ENCODE data around the gene SLC4A1AP. TPM values are rescaled to one million over a fixed set of nuclear protein-coding genes. Genes with fewer than 3 reads are reported as not detected.

SLC4A1AP gene
- polyA plus RNA-seq, 4 donors = 23.5 to 36.7 (median 34.4) TPM

DNA sequence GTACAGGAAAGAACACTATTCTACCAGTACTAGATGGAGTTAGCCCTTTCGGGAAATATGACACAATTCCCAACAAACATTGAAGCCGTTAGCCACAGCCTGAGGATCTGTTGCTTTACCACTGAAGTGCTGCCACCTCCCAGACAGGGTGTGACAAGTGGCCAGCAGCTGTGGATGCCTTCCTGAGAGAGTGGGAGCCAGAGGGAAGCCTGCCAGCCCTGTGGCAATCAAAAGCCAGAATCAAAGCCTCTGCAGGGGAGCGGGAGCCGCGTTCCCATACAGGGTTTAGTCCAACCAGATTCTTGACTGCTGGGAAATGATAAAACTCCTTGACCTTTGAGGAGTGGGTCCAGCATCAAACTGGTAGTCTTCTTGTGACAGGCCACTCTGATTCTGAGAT is 38.0 kb downstream of the SLC4A1AP start:
- no peak for DNase-seq (ENCODE audit: low read depth in 4 of 4, low spot score in 3 of 4)

DNA sequence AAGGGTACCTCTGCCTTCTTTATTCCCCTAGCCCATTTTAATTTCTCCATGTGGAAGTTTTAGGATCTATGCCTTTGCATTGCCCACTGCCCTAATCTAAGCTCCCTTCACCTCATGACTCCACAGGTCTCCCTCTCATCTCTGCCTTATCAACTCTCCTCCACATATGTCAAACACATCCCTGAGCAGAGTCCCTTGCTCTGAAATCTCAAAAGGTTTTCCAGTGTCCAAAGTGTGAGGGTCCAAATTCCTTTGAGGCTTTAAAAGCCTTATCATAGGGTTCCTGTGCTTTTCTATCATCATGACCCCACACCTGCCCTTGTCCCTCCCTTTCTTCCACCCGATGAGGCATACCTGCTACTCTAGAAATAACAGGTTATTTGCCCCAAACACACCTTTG is 38.6 kb downstream of the SLC4A1AP start:
- no peak for DNase-seq (ENCODE audit: low read depth in 4 of 4, low spot score in 3 of 4)

DNA sequence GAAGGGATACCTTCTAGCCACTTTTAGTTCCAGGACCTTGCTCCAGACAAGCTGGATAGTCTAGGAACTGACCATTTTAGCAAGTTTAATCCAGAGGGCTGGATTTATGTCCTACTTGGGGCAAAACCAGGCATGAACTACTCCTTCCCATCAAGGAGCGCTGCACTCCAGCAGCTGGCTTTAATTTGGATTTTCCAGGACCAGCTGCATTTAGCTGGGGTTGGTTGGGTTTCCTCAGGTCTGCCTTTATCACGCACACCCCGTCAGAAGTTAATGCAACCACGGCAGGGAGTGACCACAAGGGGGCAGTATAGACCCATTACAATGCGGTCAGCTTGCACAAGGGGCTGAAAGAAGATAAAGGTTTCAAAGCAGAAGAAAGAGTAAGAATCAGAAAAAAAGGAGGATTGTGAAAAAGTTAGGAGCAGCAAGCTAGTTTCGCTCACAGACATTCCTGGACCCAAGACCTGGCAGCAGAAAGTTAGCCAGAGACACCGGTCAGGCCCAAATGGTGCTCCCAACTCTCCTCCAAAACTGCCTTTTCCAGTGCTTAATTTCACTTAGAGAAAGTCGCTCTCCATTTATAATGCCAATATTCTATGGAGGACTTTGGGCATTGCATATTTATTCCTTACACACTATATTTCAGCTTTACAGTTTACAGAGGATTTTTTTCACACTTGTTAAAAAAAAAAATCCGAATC is 40.1 kb downstream of the SLC4A1AP start:
- peak; percentile 68 to 77 (median 76) for DNase-seq (ENCODE audit: low read depth in 4 of 4, low spot score in 3 of 4)

DNA sequence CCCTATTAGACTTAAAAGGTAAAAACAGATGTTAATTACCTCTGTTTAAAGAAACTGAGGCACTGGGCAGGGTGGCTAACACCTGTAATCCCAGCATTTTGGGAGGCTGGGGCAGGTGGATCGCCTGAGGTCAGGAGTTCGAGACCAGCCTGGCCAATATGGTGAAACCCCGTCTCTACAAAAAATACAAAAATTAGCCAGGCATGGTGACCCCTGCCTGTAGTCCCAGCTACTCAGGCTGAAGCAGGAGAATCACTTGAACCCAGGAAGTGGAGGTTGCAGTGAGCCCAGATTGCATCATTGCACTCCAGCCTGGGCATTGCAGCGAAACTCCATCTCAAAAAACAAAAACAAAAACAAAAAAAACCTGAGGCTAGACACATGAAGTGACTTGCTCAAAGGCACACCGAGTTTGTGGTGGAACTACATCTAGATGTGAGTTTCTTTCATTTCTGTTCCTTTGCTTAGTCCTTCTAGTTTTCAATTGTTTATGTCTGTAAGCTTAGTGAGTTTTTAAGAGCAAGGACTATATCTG is 40.7 kb downstream of the SLC4A1AP start:
- no peak for DNase-seq (ENCODE audit: low read depth in 4 of 4, low spot score in 3 of 4)

DNA sequence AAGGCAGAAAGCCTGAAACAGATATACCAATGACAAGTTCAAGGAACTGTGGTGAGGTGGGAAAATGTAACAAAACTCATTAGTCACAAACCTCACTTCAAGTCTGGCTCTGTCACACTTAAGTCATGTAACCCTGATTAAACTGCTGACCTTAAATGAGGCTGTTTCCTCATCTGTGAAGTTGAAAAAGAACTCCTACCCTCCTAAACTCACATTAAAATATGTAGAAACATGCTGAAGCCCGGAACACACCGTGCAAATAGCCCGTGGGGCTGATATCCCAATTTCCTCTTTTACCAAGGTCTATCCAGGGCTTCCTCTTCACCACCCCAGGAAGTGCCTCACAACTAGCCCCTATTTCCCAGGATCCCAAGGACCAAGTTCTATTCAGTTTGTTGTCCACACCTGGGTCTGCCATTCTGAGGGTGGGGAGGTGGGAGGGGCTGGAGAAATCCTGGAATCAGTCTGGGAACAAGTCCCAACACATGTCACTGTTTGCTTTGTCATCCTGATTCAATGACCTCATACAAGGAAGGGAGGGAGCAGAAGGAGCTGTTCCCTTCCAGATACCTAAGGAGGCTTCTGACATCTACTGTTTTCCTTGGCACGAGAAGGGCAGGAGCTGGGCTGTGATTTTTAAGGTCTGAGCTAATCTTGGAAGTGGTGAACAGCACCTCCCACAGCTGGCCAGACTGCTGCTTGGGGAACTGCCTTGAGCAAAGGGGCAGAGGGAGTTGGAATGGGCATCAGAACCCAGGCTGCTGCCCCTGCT is 42.3 kb downstream of the SLC4A1AP start:
- DNase-seq (ENCODE audit: low read depth in 4 of 4, low spot score in 3 of 4) = no peak

DNA sequence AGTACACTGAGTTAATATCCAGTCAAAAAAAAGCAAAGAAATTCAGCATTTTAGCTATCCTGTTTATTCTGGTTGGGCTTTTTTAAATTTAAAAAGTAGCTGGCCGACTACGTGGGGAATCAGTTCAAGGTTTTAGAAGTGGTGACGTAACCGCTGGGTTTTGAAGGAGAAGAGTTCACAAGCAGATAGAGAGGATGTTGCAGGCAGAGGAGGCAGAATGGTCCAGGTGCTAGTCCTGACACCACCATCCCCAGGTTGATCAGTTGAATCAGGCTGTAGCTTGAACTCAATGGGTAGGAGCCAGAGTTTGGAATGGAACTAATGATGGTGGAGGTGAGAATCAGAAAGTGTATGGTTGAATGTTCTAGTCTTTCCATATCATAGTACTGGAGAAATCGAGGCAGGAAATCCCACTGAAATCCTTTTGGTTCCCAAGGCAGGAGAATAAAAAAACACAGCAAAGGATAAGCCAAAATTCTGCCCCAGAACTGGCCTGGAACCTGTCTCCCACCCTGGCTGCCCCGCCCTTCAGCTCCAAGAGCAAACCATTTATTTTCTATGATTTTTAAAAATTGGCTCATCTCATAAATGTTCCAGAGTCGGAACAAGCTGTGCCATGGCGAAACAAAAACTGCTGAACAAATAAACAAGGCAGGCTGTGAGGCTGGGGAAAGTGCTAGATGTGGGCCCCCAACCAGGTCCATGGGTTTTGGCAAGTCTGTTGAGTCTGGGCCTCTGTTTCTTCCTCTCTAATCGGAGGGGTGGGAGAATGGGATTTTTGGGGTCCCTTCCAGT is 44.0 kb downstream of the SLC4A1AP start:
- DNase-seq (ENCODE audit: low read depth in 4 of 4, low spot score in 3 of 4) = no peak

DNA sequence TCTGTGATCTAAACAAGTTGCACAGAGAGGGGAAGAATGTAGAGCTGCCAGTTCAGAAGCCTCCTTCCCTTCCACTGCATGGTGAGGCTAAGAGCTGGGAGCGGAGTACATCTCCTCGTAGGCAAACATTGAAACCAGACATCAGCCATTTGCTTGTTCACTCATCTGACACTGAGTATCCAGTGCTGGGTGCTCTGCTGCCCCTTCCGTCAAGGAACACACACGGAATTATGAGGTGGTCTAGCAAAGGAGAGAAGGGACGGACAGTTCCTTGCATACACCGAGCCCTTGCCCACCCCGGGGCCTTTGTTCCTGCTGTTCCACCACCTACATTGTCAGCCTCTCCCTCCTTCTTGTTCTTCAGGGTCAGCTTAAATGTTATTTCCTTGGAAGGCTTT is 44.6 kb downstream of the SLC4A1AP start:
- DNase-seq (ENCODE audit: low read depth in 4 of 4, low spot score in 3 of 4) = no peak

DNA sequence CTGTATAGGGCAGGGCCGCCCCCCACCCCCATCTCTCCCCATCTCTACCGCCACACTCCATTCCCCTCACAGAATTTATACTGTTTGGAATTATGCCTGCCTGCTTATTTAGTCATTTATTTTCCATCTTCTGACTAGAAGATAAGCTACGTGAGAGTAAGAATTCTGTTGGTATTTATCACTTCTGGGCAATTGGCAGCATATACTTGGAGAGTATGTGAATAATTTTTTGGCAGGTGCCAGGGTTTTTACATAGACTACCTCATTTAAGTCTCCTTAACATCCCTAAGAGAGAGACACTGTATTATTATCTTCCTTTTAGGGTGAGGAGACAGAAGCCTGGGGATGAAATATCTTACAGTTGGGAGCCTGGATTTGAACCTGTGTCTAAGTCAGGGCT is 45.0 kb downstream of the SLC4A1AP start:
- no peak for DNase-seq (ENCODE audit: low read depth in 4 of 4, low spot score in 3 of 4)

DNA sequence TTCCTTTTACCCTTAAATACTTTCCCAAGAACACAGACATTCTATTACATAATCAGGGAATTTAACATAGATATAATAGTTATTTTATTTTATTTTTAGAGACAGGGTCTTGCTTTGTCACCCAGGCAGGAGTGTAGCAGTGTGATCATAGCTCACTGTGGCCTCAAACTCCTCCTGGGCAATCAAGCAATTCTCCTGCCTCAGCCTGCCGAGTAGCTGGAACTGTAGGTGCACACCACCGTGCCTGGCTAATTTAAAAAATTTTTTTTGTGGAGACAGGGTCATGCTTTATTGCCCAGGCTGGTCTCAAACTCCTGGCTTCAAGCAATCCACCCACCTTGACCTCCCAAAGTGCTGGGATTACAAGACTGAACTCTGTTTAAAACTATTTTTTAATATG is 45.6 kb downstream of the SLC4A1AP start:
- DNase-seq (ENCODE audit: low read depth in 4 of 4, low spot score in 3 of 4) = no peak

DNA sequence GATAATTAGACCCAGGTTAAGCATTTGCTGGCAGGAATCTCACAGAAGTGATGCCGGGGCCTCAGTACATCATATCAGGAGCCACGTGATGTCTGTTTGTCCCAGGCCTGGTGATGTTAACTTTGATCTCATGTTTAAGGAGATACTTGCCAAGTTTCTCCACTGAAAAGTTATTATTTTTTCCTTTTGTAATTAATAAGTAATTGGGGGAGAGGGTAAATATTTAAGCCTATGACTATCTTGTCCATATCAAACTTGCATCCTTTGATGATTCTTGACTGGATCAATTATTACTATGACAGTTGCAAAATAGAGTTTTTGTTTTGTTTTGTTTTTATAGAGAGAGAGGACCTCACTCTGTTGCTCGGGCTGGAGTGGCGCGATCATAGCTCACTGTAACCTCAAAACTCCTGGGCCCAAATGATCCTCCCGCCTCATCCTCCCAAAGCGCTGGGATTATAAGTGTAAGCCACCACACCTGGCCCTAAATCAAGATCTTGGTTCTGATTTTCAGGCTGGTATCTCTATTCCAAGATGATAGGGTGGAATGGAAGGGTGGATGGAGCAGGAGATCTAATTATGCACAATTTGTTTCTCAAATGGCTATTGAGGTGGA is 46.4 kb downstream of the SLC4A1AP start:
- no peak for DNase-seq (ENCODE audit: low read depth in 4 of 4, low spot score in 3 of 4)

DNA sequence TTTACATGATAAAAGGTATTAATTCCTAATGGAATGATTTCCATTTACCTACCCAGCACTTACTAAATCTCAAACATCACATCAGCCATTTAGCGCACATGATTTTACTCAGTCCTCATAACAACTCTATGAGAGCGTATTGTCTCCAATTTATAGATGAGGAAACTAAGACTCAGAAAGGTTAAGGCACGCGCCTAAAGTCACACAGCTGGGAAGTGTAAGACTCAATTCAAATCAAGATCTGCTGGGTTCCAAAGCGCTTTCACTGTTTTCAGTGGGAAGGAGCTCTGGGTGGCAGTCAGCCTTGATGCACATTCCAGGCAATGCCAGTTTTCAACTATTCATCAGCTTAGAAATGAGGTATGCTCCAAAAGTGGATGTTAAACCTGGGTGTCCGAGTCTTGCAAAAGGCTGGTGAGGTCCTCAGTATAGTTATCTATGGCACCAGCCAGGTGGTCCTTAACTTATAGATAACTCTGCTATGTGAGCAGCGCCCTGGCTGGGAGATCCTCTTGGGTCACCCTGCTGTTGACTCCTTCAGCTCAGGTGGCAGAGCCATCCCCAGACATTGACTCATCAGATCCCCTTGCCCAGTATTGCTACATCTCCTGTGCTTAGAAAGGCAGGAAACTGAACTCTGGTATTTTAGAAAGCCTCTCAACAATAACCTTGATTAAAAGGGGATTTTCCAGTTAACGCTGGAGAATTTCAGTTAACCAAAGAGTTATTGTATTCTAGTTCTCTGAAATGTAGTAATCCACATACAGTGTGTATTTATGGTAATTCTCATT is 47.1 kb downstream of the SLC4A1AP start:
- no peak for DNase-seq (ENCODE audit: low read depth in 4 of 4, low spot score in 3 of 4)

DNA sequence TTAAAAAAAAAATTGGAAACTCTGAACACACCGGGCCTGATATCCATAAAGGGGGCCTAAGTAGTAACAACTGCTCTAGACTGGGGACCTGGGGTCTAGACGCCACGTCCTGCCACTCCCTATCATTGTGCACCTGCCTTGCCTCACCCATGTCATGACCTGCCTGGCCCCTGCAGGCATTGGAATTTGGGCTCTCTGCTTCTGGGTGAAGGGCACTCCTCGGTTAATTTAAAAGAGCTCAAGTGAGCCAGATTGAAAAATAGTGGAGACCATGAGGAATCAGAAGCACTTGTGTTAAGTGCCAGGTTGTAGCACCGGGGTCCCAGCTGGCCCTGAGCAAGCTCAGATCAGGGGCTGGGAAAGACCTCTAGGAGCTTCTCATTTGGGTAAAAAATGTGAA is 48.1 kb downstream of the SLC4A1AP start:
- no peak for DNase-seq (ENCODE audit: low read depth in 4 of 4, low spot score in 3 of 4)

DNA sequence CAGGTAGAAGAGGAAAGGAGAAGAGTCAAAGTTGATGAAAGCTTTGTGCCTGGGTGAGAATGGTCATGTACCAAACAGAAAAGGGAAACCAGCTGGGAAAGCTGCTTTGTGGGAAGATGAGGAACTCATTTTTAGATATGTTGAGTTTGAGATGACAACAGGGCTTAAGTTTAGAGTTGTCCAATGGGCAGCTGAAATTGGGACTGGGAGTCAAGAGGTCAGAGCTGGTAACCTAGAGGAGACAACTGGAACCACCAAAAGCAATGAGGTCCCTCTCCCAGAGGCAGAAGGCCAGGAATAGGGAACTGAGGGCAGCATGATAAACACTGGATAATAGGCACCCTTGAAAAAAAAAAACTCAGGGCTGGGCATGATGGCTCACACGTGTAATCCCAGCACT is 48.8 kb downstream of the SLC4A1AP start:
- no peak for DNase-seq (ENCODE audit: low read depth in 4 of 4, low spot score in 3 of 4)

DNA sequence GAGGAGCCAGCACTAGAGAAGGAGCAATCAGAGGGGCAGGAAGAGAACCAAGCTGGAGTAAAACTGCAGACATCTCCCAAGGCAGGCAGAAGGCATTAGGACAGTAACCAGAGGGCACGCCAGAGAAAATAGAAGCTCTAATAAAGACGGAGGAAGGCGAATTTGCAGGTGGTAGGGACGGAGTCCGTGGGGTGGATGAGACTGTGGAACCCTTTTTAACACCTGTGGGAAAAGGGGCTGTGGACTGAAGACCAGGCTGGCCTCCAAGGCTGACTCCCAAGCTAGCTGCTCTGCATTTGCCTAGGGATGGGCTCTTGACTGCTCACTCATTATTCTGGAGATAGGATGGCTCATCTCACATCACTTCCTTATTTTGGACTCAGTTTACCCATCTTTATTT is 49.5 kb downstream of the SLC4A1AP start:
- DNase-seq (ENCODE audit: low read depth in 4 of 4, low spot score in 3 of 4) = no peak

DNA sequence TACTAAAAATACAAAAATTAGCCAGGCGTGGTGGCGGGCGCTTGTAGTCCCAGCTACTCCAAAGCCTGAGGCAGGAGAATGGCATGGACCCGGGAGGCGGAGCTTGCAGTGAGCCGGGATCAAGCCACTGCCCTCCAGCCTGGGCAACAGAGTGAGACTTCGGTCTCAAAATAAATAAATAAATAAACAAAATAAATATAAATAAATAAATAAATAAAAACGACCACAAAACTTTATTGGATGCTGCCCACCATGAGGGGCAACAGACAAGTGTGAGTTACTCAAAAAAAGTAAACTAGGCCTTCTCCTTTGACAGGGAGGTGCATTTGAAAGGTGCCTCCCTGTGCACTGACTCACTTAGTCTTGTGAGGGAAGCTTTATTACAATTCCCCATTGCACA is 50.4 kb downstream of the SLC4A1AP start:
- DNase-seq (ENCODE audit: low read depth in 4 of 4, low spot score in 3 of 4) = no peak

DNA sequence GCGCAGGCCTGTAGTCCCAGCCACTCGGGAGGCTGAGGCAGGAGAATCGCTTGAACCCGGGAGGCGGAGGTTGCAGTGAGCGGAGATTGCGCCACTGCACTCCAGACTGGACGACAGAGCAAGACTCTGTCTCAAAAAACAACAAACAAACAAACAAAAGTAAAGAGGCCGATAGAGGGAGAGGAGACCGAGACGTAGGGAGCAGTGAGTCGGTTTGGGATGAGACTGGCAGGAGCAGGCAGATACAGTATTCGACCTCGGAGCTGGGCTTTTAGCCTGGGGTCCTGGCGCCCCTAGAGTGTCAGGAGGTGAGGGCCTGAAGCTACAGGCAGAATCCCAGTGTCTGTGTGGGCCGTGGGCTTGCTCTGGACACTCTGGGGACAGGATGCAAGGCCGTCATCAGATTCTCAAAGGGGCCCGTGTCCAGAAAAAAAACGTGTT is 51.2 kb downstream of the SLC4A1AP start:
- no peak for DNase-seq (ENCODE audit: low read depth in 4 of 4, low spot score in 3 of 4)

DNA sequence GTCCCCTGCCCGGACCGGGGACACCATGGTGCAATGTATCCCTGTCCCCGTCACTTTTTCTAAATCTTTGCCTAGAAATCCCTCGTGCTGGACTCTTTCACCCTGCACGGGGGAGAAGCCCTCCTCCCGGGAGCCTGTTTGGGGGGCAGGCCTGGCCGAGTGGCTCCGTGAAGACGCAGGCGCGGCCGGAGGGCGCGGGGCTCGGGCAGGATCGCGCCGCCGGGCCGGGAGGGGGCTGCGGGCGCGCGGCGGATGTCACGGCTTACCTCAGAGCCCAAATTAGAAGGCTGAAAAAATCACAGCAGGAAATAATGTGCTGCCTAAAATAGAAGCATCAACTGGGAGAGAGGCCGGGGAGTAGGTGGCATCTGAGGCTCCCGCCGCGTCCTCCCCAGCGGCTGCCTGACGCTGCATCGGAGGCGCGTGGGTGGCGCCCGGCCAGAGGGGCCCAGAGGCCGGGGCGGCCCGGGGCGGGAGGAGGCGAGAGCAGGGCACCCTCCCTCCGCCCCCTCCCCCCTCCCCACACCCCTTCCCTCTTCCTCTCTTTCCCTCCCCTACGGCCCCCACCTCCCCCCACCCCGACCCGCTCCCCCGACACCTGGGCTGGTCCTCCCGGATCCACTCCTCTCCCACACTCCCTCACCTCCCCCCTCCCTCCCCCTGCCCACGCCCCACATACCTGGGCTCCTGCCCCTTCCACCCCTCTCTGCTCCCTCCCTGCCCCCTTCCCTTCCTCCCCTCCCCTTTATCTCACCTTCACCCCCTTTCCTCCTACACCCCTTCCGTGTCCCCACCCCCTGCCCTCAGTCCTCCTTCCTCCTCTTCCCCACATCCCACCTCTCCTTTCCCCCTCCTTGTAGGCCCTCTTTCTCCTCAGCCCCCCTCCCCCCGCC is 51.9 kb downstream of the SLC4A1AP start:
- DNase-seq (ENCODE audit: low read depth in 4 of 4, low spot score in 3 of 4) = no peak

DNA sequence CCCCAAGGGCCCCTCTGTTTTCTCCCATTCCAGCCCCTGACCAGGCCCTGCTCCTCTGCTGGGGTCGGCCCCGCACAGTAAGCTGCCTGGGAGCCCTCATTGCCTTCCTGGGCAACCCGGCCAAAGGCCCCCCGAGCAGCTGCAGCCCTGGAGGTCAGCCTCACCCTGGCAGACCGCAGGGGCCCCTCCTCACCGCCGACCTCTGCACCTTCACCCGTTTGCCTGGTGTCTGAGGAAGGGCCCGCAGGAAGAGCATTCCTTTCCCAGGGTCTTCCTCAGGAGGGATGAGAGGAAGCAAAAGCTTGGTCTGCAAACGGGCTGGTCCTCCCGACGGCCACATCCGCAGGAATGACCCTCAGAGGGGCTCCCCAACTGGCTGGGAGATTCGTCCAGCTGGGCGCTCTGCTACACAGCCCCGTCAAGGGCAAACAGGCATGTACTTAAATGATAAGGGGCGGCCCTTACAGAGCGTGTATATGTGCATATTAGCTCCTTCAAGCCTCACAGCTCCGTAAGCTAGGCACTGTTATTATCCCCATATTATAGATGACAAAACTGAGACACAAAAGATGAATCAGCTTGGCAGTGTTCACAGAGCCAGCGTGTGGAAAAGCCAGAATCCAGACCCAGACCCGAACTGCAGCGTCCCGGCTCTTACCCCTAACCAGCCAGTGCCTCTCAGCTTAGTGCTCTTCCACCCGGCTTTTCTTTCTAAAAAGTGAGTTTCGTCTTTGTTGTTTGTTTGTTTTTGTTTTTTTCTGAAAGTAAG is 52.8 kb downstream of the SLC4A1AP start:
- DNase-seq (ENCODE audit: low read depth in 4 of 4, low spot score in 3 of 4) = no peak

All from left renal pelvis (tissue), 4 donors.